ENCODE results near the gene OSBPL2.

- TF ChIP-seq POLR2A (IDR thresholded peaks at IDR 0.05) (no peak), CTCF (IDR thresholded peaks at IDR 0.05) (no peak)
These were observed 9.3 kb upstream of the OSBPL2 start for GRCh38 chr20:62228982-62229545.

Data from testis (tissue), 2 donors.